GM21619 (cell line): Measurements from ENCODE around the gene ABCF3.

ENCODE experiments used
- ATAC-seq: cut with Tn5 transposase; IDR thresholded peaks from one replicate; pipeline ENCODE4 v1.9.1; 2021; ENCODE audit not compliant: unreplicated experiment

Gene ABCF3

DNA sequence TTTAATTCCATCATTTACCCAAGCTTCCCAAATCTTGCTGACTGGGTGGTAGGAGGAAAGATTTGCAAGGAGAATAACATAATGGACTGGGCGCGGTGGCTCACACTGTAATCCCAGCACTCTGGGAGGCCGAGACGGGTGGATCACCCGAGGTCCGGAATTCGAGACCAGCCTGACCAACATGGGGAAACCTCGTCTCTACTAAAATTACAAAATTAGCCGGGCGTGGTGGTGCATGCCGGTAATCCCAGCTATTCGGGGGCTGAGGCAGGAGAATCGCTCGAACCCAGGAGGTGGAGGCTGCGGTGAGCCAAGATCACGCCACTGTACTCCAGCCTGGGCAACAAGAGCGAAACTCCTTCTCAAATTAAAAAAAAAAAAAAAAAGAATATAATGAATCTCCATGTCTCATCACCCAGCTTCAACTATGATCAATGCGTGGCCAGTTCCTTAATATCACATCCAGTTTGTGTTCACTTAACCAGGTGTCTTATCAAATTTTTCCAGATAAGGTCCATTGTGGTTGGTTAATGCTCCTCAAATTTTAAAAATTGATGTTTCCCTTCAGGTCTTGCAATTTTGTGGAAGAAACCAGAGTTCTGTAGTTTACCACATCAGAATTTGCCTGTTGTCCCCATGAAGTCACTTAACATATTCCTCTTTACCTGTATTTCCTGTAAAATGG lies 1.3 kb upstream of the ABCF3 start:
- ATAC-seq: no peak

DNA sequence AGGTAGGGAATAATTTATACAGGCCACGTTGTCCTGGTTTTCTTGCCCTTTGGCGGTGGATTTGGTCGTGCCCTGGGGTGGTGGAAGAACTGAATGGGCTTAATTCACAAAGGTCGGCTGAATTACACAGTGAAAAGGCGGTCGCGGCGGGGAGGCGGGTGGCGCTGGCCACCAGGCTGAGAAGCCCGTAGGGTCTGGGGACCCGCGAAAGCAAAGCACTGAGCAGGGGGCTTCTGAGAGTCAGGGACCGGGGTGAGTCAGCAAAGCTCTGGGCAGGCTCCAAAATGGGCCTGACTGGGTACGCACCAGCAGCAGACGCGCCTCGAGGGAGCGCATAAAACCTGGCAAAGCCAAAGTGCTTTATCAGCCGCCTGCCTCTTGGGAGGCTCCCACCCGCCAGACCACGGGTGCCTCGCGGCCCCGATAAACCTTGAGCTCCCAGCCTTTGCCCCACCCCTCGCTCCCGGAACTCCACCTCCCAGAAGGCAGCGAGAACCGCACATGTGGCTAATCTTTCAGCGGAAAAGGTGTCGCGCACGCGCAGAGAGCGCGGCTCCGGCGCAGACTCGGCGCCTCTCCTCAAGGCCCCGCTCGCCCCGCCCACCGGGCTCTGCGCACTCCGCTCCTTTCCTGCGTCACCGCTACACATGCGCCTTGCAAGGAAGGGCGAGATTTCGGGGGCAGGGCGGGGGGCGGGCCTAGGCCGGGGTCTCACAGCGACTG lies 377 bp upstream of the ABCF3 start:
- peak; percentile 91 for ATAC-seq

DNA sequence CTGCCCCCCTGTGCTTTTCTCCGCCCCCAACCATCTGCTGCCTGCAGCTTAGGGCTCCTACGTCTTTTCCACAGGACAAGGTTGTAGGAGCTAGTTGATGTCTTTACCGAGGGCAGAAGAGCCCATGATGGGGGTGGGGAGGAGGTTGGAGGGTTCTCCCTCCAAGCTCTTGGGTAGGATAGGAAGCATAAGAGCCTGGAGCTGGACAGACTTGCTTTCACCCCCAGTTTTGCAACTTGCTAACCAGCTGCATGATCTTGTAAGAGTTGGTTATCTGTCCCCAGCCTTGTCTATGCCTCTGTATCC lies 856 bp downstream of the ABCF3 start:
- ATAC-seq: no peak

DNA sequence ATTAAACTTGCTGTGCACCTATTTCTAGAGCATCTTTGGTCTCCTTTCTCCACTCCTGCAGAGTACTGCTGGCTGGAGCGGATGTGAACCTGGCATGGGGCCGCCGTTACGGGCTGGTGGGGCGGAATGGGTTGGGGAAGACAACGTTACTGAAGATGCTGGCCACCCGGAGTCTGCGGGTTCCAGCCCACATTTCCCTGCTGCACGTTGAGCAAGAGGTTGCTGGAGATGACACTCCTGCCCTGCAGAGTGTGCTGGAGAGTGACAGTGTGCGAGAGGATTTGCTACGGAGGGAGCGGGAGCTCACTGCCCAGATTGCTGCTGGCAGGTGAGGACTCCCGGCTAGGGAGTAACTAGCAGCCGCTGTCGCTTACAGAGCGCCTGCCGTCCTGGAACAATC lies 2.1 kb downstream of the ABCF3 start:
- no peak for ATAC-seq

DNA sequence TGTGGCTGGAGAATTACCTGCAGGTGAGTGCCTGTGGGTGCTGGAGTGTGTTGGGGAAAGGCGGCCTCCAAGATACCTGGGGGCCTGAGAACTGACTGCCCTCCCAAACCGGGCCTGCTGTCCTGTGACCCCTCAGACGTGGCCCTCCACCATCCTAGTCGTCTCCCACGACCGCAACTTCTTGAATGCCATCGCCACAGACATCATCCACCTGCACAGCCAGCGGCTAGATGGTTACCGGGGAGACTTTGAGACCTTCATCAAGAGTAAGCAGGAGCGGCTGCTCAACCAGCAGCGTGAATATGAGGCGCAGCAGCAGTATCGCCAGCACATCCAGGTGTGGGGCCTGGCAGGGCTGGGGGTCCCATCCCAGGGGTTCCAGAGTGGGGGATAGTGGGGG lies 3.4 kb downstream of the ABCF3 start:
- no peak for ATAC-seq

DNA sequence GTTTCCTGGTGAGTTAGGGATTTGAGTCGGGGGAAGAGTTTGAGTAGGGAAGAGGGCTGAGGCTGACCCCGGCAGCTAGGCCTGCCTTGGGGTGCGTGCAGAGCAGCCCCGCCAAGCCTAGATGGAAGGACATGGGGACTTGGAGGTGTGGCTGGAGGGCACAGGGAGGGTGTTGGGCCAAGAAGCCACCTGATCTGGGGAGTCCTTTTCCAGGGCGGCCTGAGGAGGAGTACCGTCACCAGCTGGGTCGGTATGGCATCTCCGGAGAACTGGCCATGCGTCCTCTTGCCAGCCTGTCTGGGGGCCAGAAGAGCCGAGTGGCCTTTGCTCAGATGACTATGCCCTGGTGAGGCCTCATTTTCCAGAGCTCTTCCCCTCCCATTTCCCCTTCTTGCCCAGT lies 6.9 kb downstream of the ABCF3 start:
- ATAC-seq: no peak

DNA sequence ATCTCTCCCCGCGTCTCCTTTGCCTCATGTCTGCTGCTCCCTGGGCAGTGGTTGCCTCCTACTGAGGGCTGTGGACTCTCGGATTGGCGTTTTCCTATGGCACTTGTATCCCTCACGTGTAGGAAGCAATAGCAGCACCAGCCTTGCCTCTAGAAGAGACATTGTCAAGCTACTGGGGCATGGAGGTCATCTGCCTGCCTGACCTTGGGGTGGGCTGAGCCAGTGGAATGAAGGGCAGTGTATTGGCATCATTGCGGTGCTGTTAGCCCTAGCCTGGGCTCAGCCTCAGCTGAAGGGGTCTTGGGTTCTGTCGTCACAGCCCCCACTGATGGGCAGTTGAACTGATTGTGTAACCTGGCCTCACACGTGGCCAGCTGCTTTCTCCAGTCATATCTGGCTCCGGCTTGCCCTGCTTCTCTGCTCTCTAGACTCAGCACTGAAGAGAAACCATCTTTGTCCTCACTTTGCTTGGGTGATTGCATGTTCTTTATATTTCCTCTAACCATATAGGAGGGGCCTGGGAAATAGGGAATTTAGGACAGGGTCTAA lies 8.1 kb downstream of the ABCF3 start:
- no peak for ATAC-seq

DNA sequence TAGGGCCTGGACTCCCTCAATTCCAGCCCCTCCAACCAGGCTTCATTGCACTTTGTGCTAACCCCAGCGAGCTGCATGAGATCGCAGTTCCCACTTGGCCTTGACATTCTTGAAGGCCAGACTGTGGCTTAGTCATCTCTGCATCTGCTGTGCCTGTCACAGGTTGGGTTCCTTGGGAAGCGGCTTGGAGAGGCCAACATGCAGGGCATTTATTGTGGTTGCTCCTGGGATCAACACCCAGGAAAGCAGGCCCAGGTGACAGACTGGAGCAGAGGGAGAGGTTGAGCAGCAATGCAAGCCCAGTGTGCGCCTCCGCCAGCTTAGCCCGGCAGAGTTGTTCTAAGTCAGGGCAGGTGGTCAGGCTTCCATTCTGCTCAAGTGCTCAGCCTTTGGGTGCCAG lies 10.5 kb downstream of the ABCF3 start:
- ATAC-seq: no peak

DNA sequence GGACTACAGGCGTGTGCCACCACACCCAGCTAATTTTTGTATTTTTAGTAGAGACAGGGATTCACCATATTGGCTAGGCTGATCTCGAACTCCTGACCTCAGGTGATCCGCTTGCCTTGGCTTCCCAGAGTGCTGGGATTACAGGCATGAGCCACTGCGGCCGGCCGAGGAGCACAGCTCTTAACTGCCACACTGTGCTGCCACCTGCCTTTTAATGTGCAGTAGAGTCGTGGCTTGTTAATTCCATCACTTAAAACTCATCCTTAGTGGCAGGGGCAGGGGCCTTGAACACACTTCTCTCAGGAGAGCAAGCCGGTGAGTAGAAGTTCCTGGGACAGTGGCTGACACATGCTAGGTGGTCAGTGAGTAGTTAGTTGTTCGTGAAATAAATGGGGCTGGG lies 12.5 kb downstream of the ABCF3 start:
- ATAC-seq: no peak

DNA sequence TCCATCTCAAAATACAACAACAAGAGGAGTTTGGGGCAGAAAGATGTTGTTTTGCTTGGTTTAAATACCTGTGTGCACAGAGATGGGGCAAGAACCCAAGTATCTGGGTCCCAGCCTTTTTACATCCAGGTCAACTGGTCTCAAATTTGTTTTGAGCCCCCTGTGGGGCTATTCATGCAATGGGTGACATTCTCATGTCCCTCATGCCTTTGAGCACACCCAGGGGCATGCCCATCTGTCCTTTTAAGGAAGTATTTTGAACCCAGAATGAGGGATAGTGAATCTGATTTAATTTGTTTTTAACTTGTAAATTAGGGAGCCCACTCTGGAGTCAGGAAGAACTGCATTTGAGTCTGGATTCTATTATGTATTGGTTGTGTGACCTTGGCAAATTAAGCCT lies 14.8 kb downstream of the ABCF3 start:
- ATAC-seq: no peak

DNA sequence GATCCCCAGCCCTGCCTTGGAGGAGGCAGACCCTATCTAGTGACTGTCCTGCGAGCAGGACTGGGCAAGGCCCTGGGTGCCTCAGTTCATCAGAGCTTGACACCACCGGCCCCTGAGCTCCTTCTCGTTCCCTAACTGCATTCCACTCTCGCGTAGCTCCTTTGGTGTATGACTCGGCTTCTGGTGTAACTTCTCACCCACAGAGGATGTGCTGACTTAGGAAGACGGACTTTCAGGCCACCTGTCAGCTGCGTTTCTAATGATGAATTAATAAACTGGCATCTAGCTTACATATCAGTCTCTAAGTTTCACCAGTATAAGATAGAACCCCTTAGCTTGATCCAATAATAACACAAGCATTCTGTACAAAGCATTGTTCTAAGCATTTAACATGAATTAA lies 17.5 kb downstream of the ABCF3 start:
- ATAC-seq: no peak

DNA sequence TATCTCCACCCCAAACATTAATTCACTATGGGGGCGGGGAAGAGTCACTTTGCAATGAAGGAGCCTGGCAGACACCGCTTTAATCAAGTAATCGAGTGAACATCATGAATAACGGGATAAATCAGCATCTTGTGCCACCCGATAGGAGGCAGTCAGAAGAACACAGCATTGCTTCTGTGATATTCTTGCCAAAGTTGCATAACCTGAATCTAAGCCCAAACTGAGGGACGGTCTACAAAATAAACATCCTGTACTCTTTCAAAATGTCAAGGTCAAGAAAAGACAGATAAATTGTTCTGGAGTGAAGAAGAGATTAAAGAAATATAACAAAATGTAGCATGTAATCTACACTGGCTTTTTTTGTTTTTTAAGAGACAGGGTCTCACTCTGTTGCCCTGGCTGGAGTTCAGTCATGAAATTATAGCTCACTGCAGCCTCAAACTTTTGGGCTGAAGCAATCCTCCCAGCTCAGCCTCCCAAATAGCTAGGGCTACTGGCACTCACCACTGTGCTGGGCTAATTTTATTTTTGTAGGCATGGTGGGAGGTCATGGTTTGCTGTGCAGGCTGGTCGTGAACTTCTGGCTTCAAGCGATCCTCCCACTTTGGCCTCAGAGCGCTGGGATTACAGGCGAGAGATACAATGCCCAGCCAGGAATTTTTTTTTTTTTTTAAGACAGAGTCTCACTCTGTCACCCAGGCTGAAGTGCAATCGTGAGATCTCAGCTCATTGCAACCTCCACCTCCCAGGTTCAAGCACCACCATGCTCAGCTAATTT lies 23.3 kb downstream of the ABCF3 start:
- ATAC-seq: no peak

DNA sequence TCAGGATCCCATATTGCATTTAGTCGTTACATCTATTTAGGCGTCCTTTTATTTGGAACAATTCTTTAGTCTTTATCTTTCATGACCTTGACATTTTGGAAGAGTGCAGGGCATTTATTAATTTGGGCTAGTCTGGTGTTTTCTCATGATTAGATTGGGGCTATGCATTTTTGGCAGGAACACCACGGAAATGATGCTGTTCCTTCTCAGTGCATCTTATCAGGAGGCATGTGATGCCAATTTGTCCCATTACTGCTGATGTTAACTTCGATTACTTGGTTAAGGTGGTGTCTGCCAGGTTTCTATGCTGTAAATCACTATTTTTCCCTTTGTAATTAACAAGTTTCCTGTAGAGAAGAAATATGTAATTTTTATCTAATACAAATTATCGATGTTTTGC lies 25.3 kb downstream of the ABCF3 start:
- ATAC-seq: no peak

DNA sequence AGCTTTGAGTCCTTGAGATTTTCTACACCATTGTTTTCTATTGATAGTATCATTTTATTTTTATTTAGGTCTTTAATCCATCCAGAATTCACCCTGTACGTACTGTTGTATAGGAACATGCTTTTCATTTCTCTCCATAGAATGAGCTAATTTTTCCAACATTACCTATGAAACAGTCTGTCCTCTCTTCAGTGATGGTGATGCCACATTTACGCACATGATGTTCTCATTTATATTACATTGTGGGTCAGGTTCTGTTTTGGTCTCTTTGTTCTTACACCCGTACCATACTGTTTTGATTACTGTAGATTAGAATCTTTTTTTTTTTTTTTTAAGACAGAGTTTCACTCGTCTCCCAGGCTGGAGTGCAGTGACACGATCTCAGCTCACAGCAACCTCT lies 25.7 kb downstream of the ABCF3 start:
- no peak for ATAC-seq

DNA sequence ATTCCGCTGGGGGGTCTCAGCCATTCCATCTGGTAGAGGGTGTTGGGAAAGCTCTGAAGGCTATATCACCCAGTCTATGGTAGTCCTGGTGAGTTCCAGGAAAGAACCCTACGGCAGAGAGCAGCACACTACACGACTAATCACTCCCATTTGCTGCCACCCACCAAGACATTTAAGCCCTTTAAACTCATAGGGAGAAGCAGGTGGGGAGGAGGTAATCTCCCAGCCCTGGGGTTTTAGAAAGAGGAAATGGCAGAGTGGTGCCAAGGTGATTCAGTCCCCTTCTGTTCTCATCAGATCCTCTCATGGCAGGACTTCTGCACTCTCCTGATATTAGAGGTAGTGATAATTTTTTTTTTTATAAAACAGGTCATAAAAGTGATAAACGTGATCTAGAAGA lies 32.8 kb downstream of the ABCF3 start:
- no peak for ATAC-seq

DNA sequence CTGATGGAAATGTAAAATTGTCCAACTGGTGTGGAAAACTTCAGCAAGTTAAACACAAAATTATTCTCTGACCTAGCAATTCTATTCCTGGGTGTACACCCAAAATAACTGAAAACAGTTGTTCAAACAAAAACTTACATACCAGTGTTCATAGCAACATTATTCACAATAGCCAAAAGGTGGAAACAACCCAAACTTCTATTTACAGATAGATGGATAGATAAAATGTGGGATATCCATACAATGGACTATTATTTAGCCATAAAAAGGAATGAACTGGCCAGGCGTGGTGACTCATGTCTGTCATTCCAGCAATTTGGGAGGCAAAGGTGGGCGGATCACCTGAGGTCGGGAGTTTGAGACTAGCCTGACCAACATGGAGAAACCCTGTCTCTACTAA lies 36.5 kb downstream of the ABCF3 start:
- ATAC-seq: no peak

DNA sequence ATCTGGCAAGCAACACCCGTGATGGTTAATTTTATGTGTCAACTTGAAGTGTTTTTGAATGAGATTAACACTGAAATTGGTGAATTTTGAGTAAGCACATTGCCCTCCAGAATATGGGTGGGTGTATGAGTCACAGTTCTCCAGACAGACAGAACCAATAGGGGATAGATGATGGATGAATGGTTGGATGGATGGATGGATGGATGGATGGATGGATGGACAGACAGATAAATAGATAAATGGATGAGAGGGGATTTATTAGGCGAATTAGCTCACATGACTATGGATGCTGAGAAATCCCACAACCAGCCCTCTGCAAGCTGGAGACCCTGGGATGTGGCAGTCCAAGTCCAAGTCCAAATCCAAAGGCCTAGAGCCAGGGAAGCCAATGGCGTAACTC lies 37.9 kb downstream of the ABCF3 start:
- ATAC-seq: no peak

DNA sequence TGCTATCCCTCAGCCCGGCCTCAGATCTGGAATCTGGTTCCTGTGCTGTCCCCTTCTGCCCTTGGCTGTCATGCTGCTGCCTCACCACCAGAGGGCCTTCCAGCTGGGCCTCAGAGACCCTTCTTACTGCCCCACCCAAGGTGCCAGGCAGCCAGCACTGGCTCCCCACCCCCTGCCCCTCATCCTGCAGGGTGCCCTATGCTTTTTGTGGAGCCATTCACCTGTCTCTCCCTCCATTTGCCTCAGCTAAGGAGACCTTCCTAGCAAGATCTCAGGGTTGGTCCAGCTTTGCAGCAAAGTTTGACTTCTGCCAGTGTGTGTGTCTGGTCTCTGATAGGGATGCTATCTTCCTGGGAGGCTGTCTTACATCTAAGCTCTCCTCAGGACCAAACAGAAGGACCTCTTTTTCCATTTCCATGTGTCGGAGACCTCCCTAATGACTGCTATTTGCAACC lies 41.5 kb downstream of the ABCF3 start:
- ATAC-seq: no peak

DNA sequence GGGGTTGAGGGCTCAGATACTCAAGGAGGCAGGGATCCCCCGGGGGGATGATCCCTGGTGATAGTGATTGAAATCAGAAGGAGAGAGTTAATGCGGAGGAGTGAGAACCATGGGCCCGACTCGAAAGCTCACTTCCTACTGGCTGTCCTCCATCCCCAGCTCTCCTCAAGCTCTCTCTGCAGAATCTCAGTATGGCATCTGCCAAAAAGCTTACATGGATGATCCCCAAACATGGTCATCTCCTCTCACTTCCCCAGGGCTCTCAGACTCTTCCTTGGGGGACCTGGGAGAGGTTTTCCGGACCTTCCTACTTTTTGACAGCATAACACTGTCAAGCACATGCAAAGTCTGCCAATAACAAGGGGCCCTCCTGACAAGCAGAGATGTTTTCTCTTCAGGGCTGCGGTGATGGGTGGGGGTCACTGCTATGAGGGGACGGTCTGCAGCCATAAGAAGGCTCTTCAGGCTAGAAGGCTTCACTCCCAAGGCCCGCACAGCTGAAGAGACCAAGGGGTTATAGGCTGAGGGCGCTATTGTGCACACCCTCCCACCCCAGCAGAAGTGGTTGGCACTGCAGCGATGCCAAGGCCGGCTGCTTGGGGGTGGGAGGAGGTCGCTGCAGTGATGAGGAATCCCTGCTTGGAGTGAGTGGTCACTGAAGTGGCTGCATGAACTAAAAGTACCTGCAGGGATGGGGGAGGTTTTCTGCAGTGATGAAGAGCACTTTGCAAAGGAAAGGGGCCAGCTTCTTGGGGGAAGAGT lies 42.6 kb downstream of the ABCF3 start:
- ATAC-seq: no peak

DNA sequence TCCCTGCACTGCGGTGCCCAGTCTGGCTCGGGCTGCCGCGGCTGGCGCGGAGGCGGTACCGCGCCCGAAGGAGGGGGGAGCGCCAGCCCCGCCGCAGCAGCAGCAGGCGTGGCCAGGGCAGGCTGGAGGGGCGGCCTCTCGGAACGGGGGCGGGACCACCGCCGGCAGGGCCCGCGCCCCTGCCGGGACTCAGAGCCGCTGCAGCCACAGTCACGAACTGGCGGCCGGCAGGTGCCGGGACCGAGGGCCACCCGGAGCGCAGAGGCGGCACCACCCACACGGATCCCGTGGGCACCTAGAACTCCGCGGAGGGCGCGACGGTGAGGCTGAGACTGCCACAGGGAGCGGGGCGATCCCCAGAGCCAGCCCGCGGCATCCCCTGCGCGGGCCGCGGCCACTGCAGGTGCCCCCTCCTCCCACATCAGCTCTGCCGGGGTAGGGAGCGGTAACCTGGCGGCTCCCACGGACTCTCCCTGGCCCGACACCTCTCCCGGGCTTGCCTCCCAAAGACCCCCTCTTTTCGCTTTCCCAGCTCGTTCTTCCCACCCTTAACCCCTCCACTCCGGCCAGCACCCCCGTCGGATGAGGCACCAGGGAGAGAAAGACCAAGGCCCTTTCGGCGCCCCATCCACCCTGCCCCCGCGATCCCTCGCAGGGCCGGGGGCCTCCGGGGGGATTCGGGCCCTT lies 43.5 kb downstream of the ABCF3 start, which contains the start of gene VWA5B2:
TSS of gene VWA5B2 (plus strand) at position 192 of the 687 bp plus-strand sequence. CDS start 944 bp downstream, outside the sequence.
- peak; percentile 68 for ATAC-seq
